Measurements from ENCODE around the gene CEP70.
A peak's percentile ranks its signal among the peaks of the same experiment; 100 is the strongest.
"Not testable (repeated sequence)": the region's sequence is repeated elsewhere in the genome, so short reads cannot be mapped to it uniquely, and the experiment has no call there.

Gene CEP70

GRCh38 chr3:138567403-138567802 is 26.7 kb downstream of the CEP70 start:
- ATAC-seq = no peak
- no peak for TF ChIP-seq ZNF70 (CRISPR knock-in tag; IDR thresholded peaks at IDR 0.05)
- no peak for TF ChIP-seq SNAI2 (CRISPR knock-in tag; IDR thresholded peaks at IDR 0.05)
- no peak for TF ChIP-seq ZFP3 (CRISPR knock-in tag; IDR thresholded peaks at IDR 0.05)
- TF ChIP-seq PPARA (CRISPR knock-in tag; IDR thresholded peaks at IDR 0.05; ENCODE audit: borderline replicate concordance) = no peak
- no peak for TF ChIP-seq CSDC2 (CRISPR knock-in tag; IDR thresholded peaks at IDR 0.05)
- TF ChIP-seq ZFP30 (CRISPR knock-in tag; IDR thresholded peaks at IDR 0.05) = no peak
- no peak for TF ChIP-seq CSRNP3 (CRISPR knock-in tag; IDR thresholded peaks at IDR 0.05)
- no peak for TF ChIP-seq ARNTL (CRISPR knock-in tag; IDR thresholded peaks at IDR 0.05; ENCODE audit: borderline replicate concordance, low read depth)
- no peak for TF ChIP-seq BACH2 (CRISPR knock-in tag; IDR thresholded peaks at IDR 0.05; ENCODE audit: borderline replicate concordance)

GRCh38 chr3:138566293-138566692 is 27.8 kb downstream of the CEP70 start:
- TF ChIP-seq ZNF8 (CRISPR knock-in tag; IDR thresholded peaks at IDR 0.05) = peak; percentile 51; the same call in 1 of the 2 replicates
- not testable (repeated sequence) for ATAC-seq

- not testable (repeated sequence) for ATAC-seq
These were observed 31.2 kb downstream of the CEP70 start for GRCh38 chr3:138562902-138563301.

- TF ChIP-seq ZNF70 (CRISPR knock-in tag; IDR thresholded peaks at IDR 0.05) = no peak
- TF ChIP-seq PPARA (CRISPR knock-in tag; IDR thresholded peaks at IDR 0.05; ENCODE audit: borderline replicate concordance) = no peak
- TF ChIP-seq, protein P1, sequence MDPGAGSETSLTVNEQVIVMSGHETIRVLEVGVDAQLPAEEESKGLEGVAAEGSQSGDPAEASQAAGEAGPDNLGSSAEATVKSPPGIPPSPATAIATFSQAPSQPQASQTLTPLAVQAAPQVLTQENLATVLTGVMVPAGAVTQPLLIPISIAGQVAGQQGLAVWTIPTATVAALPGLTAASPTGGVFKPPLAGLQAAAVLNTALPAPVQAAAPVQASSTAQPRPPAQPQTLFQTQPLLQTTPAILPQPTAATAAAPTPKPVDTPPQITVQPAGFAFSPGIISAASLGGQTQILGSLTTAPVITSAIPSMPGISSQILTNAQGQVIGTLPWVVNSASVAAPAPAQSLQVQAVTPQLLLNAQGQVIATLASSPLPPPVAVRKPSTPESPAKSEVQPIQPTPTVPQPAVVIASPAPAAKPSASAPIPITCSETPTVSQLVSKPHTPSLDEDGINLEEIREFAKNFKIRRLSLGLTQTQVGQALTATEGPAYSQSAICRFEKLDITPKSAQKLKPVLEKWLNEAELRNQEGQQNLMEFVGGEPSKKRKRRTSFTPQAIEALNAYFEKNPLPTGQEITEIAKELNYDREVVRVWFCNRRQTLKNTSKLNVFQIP (CRISPR knock-in tag; IDR thresholded peaks at IDR 0.05; ENCODE audit: borderline replicate concordance, low read depth) = no peak
- no peak for TF ChIP-seq ZNF565 (CRISPR knock-in tag; conservative IDR thresholded peaks at IDR 0.05; ENCODE audit: low read depth)
- TF ChIP-seq ZFP30 (CRISPR knock-in tag; IDR thresholded peaks at IDR 0.05) = no peak
- ATAC-seq = no peak
These were observed 33.6 kb downstream of the CEP70 start for GRCh38 chr3:138560501-138560900.

GRCh38 chr3:138559134-138559533 is 34.9 kb downstream of the CEP70 start:
- no peak for ATAC-seq
- TF ChIP-seq ZFP30 (CRISPR knock-in tag; IDR thresholded peaks at IDR 0.05) (no peak), SNAI2 (CRISPR knock-in tag; IDR thresholded peaks at IDR 0.05) (no peak), BACH2 (CRISPR knock-in tag; IDR thresholded peaks at IDR 0.05; ENCODE audit: borderline replicate concordance) (no peak), ARNTL (CRISPR knock-in tag; IDR thresholded peaks at IDR 0.05; ENCODE audit: borderline replicate concordance, low read depth) (no peak), TCF4 (CRISPR knock-in tag; IDR thresholded peaks at IDR 0.05; ENCODE audit: borderline replicate concordance) (no peak), GLIS3 (CRISPR knock-in tag; IDR thresholded peaks at IDR 0.05) (no peak), OSR1 (CRISPR knock-in tag; IDR thresholded peaks at IDR 0.05) (no peak), PPARA (CRISPR knock-in tag; IDR thresholded peaks at IDR 0.05; ENCODE audit: borderline replicate concordance) (no peak), RARB (CRISPR knock-in tag; IDR thresholded peaks at IDR 0.05) (no peak), CSRNP3 (CRISPR knock-in tag; IDR thresholded peaks at IDR 0.05) (no peak), CSDC2 (CRISPR knock-in tag; IDR thresholded peaks at IDR 0.05) (no peak), CREB5 (CRISPR knock-in tag; IDR thresholded peaks at IDR 0.05; ENCODE audit: low read depth) (no peak), ZNF565 (CRISPR knock-in tag; conservative IDR thresholded peaks at IDR 0.05; ENCODE audit: low read depth) (no peak)
- TF ChIP-seq, protein P2, sequence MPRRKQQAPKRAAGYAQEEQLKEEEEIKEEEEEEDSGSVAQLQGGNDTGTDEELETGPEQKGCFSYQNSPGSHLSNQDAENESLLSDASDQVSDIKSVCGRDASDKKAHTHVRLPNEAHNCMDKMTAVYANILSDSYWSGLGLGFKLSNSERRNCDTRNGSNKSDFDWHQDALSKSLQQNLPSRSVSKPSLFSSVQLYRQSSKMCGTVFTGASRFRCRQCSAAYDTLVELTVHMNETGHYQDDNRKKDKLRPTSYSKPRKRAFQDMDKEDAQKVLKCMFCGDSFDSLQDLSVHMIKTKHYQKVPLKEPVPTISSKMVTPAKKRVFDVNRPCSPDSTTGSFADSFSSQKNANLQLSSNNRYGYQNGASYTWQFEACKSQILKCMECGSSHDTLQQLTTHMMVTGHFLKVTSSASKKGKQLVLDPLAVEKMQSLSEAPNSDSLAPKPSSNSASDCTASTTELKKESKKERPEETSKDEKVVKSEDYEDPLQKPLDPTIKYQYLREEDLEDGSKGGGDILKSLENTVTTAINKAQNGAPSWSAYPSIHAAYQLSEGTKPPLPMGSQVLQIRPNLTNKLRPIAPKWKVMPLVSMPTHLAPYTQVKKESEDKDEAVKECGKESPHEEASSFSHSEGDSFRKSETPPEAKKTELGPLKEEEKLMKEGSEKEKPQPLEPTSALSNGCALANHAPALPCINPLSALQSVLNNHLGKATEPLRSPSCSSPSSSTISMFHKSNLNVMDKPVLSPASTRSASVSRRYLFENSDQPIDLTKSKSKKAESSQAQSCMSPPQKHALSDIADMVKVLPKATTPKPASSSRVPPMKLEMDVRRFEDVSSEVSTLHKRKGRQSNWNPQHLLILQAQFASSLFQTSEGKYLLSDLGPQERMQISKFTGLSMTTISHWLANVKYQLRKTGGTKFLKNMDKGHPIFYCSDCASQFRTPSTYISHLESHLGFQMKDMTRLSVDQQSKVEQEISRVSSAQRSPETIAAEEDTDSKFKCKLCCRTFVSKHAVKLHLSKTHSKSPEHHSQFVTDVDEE (CRISPR knock-in tag; IDR thresholded peaks at IDR 0.05) = no peak
- TF ChIP-seq, protein P3, sequence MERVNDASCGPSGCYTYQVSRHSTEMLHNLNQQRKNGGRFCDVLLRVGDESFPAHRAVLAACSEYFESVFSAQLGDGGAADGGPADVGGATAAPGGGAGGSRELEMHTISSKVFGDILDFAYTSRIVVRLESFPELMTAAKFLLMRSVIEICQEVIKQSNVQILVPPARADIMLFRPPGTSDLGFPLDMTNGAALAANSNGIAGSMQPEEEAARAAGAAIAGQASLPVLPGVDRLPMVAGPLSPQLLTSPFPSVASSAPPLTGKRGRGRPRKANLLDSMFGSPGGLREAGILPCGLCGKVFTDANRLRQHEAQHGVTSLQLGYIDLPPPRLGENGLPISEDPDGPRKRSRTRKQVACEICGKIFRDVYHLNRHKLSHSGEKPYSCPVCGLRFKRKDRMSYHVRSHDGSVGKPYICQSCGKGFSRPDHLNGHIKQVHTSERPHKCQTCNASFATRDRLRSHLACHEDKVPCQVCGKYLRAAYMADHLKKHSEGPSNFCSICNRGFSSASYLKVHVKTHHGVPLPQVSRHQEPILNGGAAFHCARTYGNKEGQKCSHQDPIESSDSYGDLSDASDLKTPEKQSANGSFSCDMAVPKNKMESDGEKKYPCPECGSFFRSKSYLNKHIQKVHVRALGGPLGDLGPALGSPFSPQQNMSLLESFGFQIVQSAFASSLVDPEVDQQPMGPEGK (CRISPR knock-in tag; IDR thresholded peaks at IDR 0.05; ENCODE audit: borderline replicate concordance) = no peak
- TF ChIP-seq, protein P1 (CRISPR knock-in tag; IDR thresholded peaks at IDR 0.05; ENCODE audit: borderline replicate concordance, low read depth) = no peak

- not testable (repeated sequence) for ATAC-seq
These were observed 39.3 kb downstream of the CEP70 start for GRCh38 chr3:138554775-138555174.
